ENCODE data around the gene NUPR1.

DNA sequence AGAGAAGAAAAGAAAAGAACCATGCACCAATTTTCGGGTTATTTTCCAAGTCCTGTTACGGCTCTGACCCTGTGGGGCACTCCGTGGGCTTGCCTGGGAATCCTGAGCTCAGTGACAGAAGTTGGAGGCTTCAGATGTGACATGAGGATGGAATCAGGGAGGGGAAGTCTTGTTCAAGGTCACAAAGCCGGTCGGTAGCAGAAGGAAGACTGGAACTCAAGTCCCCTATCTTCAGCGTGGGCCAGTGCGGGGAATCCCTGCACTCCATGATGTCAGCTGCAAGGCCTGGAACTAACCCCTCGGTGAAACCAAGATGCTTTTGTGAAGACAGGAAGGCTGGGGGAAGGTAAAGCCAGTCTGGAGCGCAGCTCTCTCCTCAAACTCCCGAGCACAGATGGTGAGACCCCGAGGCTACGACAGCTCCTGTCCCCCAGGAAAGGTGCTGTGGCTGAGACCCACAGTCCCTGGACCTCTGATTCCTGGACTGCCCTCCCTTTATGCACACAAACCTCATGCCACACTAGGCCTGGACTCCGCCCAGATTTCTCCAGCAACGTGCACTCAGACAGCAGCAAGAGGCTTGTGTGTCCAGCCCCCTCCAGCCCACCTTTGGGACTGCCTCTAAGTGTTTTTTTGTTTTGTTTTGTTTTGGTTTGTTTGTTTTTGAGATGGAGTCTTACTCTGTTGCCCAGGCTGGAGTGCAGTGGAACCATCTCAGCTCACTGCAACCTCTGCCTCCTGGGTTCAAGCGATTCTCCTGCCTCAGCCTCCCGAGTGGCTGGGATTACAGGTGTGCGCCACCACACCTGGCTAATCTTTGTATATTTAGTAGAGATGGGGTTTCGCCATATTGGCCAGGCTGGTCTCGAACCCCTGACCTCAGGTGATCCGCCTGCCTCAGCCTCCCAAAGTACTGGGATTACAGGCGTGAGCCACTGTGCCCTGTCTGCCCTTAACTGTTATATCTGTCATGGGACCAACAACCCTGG is 26.7 kb downstream of the NUPR1 start:
- TF ChIP-seq, protein P1, sequence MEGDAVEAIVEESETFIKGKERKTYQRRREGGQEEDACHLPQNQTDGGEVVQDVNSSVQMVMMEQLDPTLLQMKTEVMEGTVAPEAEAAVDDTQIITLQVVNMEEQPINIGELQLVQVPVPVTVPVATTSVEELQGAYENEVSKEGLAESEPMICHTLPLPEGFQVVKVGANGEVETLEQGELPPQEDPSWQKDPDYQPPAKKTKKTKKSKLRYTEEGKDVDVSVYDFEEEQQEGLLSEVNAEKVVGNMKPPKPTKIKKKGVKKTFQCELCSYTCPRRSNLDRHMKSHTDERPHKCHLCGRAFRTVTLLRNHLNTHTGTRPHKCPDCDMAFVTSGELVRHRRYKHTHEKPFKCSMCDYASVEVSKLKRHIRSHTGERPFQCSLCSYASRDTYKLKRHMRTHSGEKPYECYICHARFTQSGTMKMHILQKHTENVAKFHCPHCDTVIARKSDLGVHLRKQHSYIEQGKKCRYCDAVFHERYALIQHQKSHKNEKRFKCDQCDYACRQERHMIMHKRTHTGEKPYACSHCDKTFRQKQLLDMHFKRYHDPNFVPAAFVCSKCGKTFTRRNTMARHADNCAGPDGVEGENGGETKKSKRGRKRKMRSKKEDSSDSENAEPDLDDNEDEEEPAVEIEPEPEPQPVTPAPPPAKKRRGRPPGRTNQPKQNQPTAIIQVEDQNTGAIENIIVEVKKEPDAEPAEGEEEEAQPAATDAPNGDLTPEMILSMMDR (IDR thresholded peaks at IDR 0.05; ENCODE audit: insufficient read depth, low read depth, low read length), result no peak
- no peak for TF ChIP-seq EZH2 (IDR thresholded peaks at IDR 0.05; ENCODE audit: insufficient read depth, low read length)
